ENCODE measurements around the gene BAG1.

DNA sequence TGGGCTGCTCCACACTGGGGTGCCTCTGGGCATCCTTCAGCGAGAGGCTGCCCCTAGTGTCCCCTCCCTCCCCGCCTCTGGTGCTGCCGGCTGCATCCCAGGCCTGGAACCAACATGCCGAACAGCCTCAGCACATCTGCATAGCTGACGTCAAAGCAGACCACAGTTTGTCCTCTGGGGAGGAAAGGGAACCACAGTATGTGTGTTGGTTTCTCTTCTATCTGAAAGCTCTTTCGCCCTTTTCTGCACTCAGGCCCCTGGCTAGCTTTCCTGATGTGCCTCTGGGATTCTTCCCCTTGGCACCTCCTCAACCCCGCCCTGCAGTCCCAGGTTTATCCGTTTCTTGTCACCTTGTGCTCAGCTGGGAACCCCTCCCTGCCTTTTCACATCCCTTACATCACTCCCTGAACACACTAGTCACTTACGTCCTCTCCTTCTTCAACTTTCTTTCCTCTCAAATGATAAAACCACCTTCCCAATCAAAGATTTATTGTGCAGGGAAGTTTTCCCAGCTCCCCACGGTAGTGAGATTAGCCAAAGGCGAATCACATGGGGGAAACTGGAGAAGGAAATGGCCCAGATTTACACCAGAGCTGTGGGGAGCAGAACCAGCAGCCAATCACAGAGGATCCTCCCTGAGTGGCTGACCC lies 61.8 kb downstream of the BAG1 start:
- TF ChIP-seq, protein P1, sequence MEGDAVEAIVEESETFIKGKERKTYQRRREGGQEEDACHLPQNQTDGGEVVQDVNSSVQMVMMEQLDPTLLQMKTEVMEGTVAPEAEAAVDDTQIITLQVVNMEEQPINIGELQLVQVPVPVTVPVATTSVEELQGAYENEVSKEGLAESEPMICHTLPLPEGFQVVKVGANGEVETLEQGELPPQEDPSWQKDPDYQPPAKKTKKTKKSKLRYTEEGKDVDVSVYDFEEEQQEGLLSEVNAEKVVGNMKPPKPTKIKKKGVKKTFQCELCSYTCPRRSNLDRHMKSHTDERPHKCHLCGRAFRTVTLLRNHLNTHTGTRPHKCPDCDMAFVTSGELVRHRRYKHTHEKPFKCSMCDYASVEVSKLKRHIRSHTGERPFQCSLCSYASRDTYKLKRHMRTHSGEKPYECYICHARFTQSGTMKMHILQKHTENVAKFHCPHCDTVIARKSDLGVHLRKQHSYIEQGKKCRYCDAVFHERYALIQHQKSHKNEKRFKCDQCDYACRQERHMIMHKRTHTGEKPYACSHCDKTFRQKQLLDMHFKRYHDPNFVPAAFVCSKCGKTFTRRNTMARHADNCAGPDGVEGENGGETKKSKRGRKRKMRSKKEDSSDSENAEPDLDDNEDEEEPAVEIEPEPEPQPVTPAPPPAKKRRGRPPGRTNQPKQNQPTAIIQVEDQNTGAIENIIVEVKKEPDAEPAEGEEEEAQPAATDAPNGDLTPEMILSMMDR (IDR thresholded peaks at IDR 0.05; ENCODE audit: low read depth, low read length, poor library complexity, severe bottlenecking) = no peak
- TF ChIP-seq EZH2phosphoT487 (IDR thresholded peaks at IDR 0.05; ENCODE audit: borderline replicate concordance, low read length) = no peak
